ENCODE data around the gene TOPBP1.
"Not testable (repeated sequence)": the region's sequence is repeated elsewhere in the genome, so short reads cannot be mapped to it uniquely, and the experiment has no call there.

The TOPBP1 gene

GRCh38 chr3:133674290-133674919 is 12.7 kb upstream of the TOPBP1 start:
- DNase-seq (ENCODE audit: low read depth in 2 of 2) = no peak

- no peak for DNase-seq (ENCODE audit: low read depth in 2 of 2)
Observed at GRCh38 chr3:133673746-133674145, 12.0 kb upstream of the TOPBP1 start.

- DNase-seq (ENCODE audit: low read depth in 2 of 2) = no peak
Observed at GRCh38 chr3:133672461-133672860, 10.7 kb upstream of the TOPBP1 start.

- DNase-seq (ENCODE audit: low read depth in 2 of 2) = no peak
Observed at GRCh38 chr3:133670525-133670995, 8.8 kb upstream of the TOPBP1 start.

- DNase-seq (ENCODE audit: low read depth in 2 of 2) = no peak
Observed at GRCh38 chr3:133669949-133670524, 8.3 kb upstream of the TOPBP1 start.

- no peak for DNase-seq (ENCODE audit: low read depth in 2 of 2)
Observed at GRCh38 chr3:133667118-133667517, 5.4 kb upstream of the TOPBP1 start.

- DNase-seq (ENCODE audit: low read depth in 2 of 2) = not testable (repeated sequence)
Observed at GRCh38 chr3:133665188-133665587, 3.4 kb upstream of the TOPBP1 start.

- DNase-seq (ENCODE audit: low read depth in 2 of 2) = no peak
Observed at GRCh38 chr3:133663569-133664313, 2.0 kb upstream of the TOPBP1 start.

GRCh38 chr3:133662278-133662651 is 524 bp upstream of the TOPBP1 start:
- DNase-seq (ENCODE audit: low read depth in 2 of 2) = no peak

- DNase-seq (ENCODE audit: low read depth in 2 of 2) = no peak
Observed at GRCh38 chr3:133659806-133660205, 1.9 kb downstream of the TOPBP1 start.

DNA sequence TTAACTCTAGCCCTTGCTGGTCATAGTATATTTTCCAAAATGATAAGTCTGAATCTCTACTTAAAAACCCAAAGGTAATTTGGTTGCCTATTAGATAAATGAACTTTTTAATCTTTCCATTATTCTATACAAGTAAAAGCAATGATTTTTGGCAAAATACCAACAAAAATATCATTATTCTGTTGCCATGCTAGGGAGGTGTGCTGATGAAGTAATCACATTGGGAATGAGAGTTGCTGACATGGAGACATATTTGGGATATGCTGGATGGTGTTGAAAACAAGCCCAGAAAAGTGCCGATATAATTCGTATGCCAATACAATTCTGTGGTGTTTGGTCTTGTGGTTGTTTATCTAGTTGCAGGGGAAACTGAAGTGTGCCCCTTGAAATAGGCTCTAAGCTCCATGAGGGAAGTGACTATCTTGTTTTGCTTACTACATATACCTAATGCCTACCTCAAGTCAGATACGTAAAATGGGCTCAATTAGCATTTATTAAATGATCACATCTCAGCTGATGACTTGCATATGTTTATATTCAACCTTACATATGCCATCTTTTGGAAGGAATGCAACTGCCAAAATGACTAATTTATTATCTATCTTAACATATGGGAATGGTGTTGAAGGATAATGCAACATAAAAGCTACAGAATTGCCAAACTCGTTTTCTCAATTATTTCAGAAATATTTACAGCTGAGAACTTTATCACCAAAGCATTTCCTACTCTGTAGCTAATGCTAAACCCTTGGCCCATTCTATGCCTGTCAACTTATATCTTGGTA is 5.8 kb downstream of the TOPBP1 start:
- no peak for DNase-seq (ENCODE audit: low read depth in 2 of 2)

GRCh38 chr3:133649486-133650068 is 12.2 kb downstream of the TOPBP1 start:
- DNase-seq (ENCODE audit: low read depth in 2 of 2) = no peak

DNA sequence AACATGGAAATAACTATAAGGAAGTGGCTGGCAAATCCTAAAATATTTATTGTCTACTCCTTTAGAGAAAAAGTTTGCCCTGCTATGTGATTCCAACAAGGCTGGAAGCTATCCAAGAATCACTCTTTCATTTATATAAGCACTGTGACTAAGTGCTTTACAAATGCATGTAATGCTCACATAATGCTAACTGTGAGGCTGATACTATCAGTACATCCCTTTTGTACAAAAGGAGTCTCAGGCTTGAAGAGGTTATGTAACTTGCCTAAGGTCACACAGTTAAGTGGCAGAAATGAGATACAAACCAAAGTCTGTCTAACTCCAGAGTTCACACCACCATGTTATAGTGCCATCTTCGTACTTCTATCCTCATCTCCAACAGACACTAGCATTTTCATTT is 17.0 kb downstream of the TOPBP1 start:
- no peak for DNase-seq (ENCODE audit: low read depth in 2 of 2)

DNA sequence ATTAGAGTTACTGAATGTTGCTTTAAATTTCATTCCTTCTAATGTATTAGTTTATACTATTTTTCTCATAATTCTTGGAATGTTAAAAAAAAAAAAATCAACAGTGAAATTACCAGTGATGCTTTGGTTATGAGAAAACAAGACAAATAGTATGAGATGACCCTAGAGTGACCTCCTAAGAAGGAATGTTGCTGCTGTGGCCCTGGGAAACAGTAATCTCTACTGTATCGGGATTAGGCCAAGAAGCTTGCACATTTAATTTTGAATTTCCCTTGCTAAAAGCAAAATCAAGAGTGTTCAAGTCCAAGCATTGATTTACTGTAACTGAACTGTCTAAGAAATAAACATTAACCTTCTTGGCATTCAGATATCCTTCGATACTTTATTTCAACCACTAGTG is 18.1 kb downstream of the TOPBP1 start:
- DNase-seq (ENCODE audit: low read depth in 2 of 2) = no peak

GRCh38 chr3:133641254-133641653 is 20.5 kb downstream of the TOPBP1 start:
- DNase-seq (ENCODE audit: low read depth in 2 of 2) = no peak

DNA sequence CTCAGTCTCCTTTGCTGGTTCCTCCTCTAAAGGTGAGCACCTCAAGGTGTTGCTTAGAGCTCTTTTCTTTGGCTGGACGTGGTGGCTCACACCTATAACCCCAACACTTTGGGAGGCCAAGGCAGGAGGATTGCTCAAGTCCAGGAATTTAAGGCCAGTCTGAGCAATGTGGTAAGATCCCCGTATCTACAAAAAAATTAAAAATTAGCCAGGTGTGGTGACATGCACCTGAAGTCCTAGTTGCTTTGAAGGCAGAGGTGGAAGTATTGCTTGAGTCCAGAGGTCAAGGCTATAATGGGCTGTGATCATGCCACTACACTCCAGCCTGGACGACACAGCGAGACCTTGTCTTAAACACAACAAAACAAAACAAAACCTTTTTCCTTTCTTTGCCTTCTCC is 28.3 kb downstream of the TOPBP1 start:
- DNase-seq (ENCODE audit: low read depth in 2 of 2) = no peak

GRCh38 chr3:133629146-133629545 is 32.6 kb downstream of the TOPBP1 start:
- DNase-seq (ENCODE audit: low read depth in 2 of 2) = no peak

- no peak for DNase-seq (ENCODE audit: low read depth in 2 of 2)
Observed at GRCh38 chr3:133627789-133628188, 34.0 kb downstream of the TOPBP1 start.

DNA sequence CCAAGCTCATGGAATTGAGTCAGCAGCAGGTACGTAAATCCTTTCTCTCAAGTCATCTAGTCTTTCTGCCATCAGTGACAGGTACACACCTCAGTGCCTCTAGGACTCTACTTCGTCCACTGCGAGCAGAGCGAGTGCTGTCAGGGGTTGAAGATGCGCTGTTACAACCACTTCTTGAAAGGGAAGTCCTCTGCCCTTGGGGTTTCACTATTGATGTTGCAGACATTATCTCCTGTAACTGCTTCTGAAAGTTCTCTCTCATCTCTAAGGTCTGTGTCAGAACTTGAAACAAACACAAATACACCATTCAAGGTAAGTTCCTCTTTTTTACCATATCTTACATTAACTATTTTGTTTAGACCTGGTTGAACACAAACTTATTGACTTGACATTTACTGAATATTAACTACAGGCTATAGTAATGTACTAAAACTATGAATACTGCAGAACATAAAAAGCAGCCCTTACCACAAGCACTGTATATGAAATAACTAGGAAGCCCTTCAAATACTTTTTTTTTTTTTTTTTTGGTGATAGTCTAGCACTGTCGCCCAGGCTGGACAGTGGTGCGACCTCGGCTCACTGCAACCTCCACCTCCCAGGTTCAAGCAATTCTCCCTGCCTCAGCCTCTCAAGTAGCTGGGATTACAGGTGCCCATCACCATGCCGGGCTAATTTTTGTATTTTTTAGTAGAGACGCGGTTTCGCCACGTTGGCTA is 41.5 kb downstream of the TOPBP1 start:
- no peak for DNase-seq (ENCODE audit: low read depth in 2 of 2)

DNA sequence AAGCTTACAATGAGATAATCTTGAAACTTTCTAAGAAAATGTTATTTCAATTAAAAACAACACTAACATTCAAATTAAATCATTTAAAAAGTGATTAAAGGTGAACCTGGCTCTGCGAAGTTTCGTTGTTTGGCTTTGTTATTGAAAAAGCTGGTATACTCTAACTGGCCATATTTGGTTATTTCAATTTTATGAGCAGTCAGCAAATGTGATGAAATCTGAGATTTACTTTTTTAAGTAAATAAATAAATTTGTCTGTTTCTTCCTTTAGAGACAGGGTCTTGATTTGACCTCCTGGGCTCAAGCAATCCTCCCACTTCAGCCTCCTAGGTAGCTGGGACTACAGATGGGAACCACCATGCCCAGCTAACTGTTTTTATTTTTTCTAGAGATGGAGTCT is 50.2 kb downstream of the TOPBP1 start:
- no peak for DNase-seq (ENCODE audit: low read depth in 2 of 2)

GRCh38 chr3:133610031-133610430 is 51.7 kb downstream of the TOPBP1 start:
- DNase-seq (ENCODE audit: low read depth in 2 of 2) = no peak

Measured in stimulated activated CD8-positive, alpha-beta memory T cell treated with anti-CD3 and anti-CD28 coated beads, Interleukin-7, amount 100 ng/mL, for 4 hours (primary cell).